K562 (cell line): ENCODE results near the gene IL13. TPM values are rescaled to one million over a fixed set of nuclear protein-coding genes. Genes with fewer than 3 reads are reported as not detected.

ENCODE experiments used
- ATAC-seq: fragments of 200-7000 bp; cut with Tn5 transposase; 3 replicates; pipeline ENCODE4 v1.9.1; 2020; ENCODE audit warnings: moderate library complexity
- BruUV-seq: library from RNA; stranded (reverse); fragments of 400-500 nt; replicated peaks from 2 replicates; lab custom pipeline; 2021; lab: Mats Ljungman, UMichigan
- CTCF ChIA-PET: fragments of 300-600 bp; formaldehyde crosslinking; extraction: SDS; loops from one replicate; lab custom pipeline; 2021; ENCODE audit warnings: low intra/inter-chr PET ratio; lab: Yijun Ruan, JAX
- POLR2A ChIA-PET: fragments of 300-600, 350-650 bp; sonication (Branson Sonifier 250); formaldehyde crosslinking; extraction: SDS; loops from one replicate; lab custom pipeline; 2021; ENCODE audit warnings: antibody characterized with exemption, inconsistent platforms; lab: Yijun Ruan, JAX
- DNase-seq, 4 experiments: peaks; one replicate each; pipeline versions ENCODE4 v3.0.0 to v3.0.0-alpha.2; 2011 to 2018; ENCODE audit warnings: low spot score in 3 of 4, mixed read lengths in 3 of 4; ENCODE audit errors: extremely low read depth in 1 of 4
- FAIRE-seq: peaks from 2 replicates; lab custom pipeline; 2011; peaks lifted over from hg19 to GRCh38; lab: Jason Lieb, UNC
- H2AFZ ChIP-seq: 2 replicates; pipeline ENCODE4 v1.6.0; 2011; ENCODE audit warnings: low read depth, low read length, control low read depth, inconsistent platforms
- H3K27ac ChIP-seq: fragments of 200-600 bp; 3 replicates; pipeline ENCODE4 v1.8.0; 2011; ENCODE audit warnings: low read depth, mild to moderate bottlenecking, control low read depth, inconsistent platforms, low read length, moderate library complexity, mixed read lengths; ENCODE audit errors: extremely low read depth
- H3K27me3 ChIP-seq, 2 experiments: fragments of 300-600 bp in 1 of 2; 2 replicates in 1 of 2; 3 replicates in 1 of 2; pipeline versions ENCODE4 v1.6.0 to v1.8.0; 2011; ENCODE audit warnings: inconsistent platforms in 2 of 2, low read length in 2 of 2, mild to moderate bottlenecking in 1 of 2, mixed read lengths in 1 of 2, moderate library complexity in 1 of 2; ENCODE audit not compliant: control insufficient read depth in 2 of 2, insufficient read depth in 2 of 2
- H3K36me3 ChIP-seq: fragments of 300-600 bp; 3 replicates; pipeline ENCODE4 v1.8.0; 2011; ENCODE audit warnings: mild to moderate bottlenecking, low read length, inconsistent platforms; ENCODE audit not compliant: control insufficient read depth, insufficient read depth
- H3K4me1 ChIP-seq, 2 experiments: fragments of 200-600 bp in 1 of 2; replicated peaks in 1 of 2; 2 replicates in 1 of 2; 3 replicates in 1 of 2; pipeline versions ENCODE4 v1.5.1 to v1.8.0; 2011; ENCODE audit warnings: inconsistent platforms in 2 of 2, low read length in 2 of 2, mild to moderate bottlenecking in 1 of 2, mixed read lengths in 1 of 2, moderate library complexity in 1 of 2; ENCODE audit not compliant: control insufficient read depth in 2 of 2, insufficient read depth in 2 of 2
- H3K4me2 ChIP-seq: 2 replicates; pipeline ENCODE4 v1.6.1; 2011; ENCODE audit warnings: low read length, control low read depth, inconsistent platforms, mixed read lengths; ENCODE audit not compliant: insufficient read depth
- H3K4me3 ChIP-seq: fragments of 200-600 bp; sonication (generic), shearing (Covaris generic); 2 replicates; pipeline ENCODE4 v1.5.1; 2016; ENCODE audit warnings: control low read depth, inconsistent platforms
- H3K79me2 ChIP-seq: fragments of 200-600 bp; 3 replicates; pipeline ENCODE4 v1.8.0; 2011; ENCODE audit warnings: low read length, inconsistent platforms; ENCODE audit not compliant: control insufficient read depth, insufficient read depth
- H3K9ac ChIP-seq, 2 experiments: 2 replicates each; pipeline versions ENCODE4 v1.6.0 to v1.6.1; 2011; ENCODE audit warnings: low read depth in 2 of 2, low read length in 2 of 2, control low read depth in 1 of 2, inconsistent platforms in 1 of 2, mild to moderate bottlenecking in 1 of 2, mixed read lengths in 1 of 2; ENCODE audit not compliant: insufficient read depth in 1 of 2
- H3K9me1 ChIP-seq: one replicate; pipeline ENCODE4 v1.6.0; 2011; ENCODE audit warnings: inconsistent platforms, mild to moderate bottlenecking, low read length, moderate library complexity; ENCODE audit not compliant: control insufficient read depth, insufficient read depth
- H3K9me3 ChIP-seq: replicated peaks from 2 replicates; pipeline ENCODE4 v1.5.1; 2011; ENCODE audit warnings: low read depth, low read length, inconsistent platforms; ENCODE audit not compliant: control insufficient read depth, insufficient read depth
- H4K20me1 ChIP-seq: replicated peaks from 2 replicates; pipeline ENCODE4 v1.6.1; 2011; ENCODE audit warnings: low read length, inconsistent platforms, mixed read lengths; ENCODE audit not compliant: control insufficient read depth, insufficient read depth
- BDP1 ChIP-seq: IDR thresholded peaks from 3 replicates; pipeline ENCODE4 v1.6.1; 2011; ENCODE audit not compliant: insufficient read length, insufficient read depth
- EGR1 ChIP-seq: fragments of 450-650 bp; conservative IDR thresholded peaks from 2 replicates; pipeline ENCODE4 v1.6.1; 2017; ENCODE audit warnings: mild to moderate bottlenecking
- ELF1 ChIP-seq: fragments of 200-800 bp; sonication (Bioruptor generic); IDR thresholded peaks from 2 replicates; pipeline ENCODE4 v1.6.1; 2016; ENCODE audit warnings: missing genetic modification characterization, missing compliant biosample characterization
- ETV6 ChIP-seq, 3 experiments: fragments of 150-350 bp in 1 of 3; sonication (generic) in 1 of 3; formaldehyde crosslinking in 1 of 3; IDR thresholded peaks; 2 replicates each; pipeline versions ENCODE4 v1.6.1 to v1.8.0; 2014 to 2022; ENCODE audit warnings: borderline replicate concordance in 2 of 3, low read depth in 2 of 3, antibody characterized with exemption in 1 of 3, low read length in 1 of 3, mild to moderate bottlenecking in 1 of 3, missing genetic modification reagents in 1 of 3
- FOXJ3 ChIP-seq: sonication (generic); formaldehyde crosslinking; IDR thresholded peaks from 2 replicates; pipeline ENCODE4 v1.4.0; 2020; ENCODE audit warnings: mild to moderate bottlenecking, missing genetic modification reagents
- IFI16 ChIP-seq: fragments of 250-450 bp; sonication (Bioruptor Pico); IDR thresholded peaks from 2 replicates; pipeline ENCODE4 v2.1.2; 2022; ENCODE audit warnings: mild to moderate bottlenecking, inconsistent platforms
- KDM1A ChIP-seq, 2 experiments: fragments of 450-650 bp; IDR thresholded peaks; 2 replicates each; pipeline ENCODE4 v1.6.1; 2016; ENCODE audit warnings: mild to moderate bottlenecking in 2 of 2
- KHSRP ChIP-seq: fragments of 450-650 bp; IDR thresholded peaks from 2 replicates; pipeline ENCODE4 v1.6.1; 2017
- LCOR ChIP-seq: sonication (generic); formaldehyde crosslinking; IDR thresholded peaks from 2 replicates; pipeline ENCODE4 v1.8.0; 2022; ENCODE audit warnings: mild to moderate bottlenecking, missing genetic modification reagents
- ZNF12 ChIP-seq: sonication (generic); formaldehyde crosslinking; IDR thresholded peaks from 2 replicates; pipeline ENCODE4 v1.4.0; 2020; ENCODE audit warnings: mild to moderate bottlenecking, missing genetic modification reagents
- WGBS: fragments of 100-300 bp; shearing (Covaris generic); methylation state at CpG from one replicate; pipeline ENCODE4 v1.1.6; 2016; ENCODE audit warnings: low coverage, mixed read lengths; ENCODE audit not compliant: insufficient coverage; ENCODE audit errors: missing lambda C conversion rate; 5-methylcytosine and 5-hydroxymethylcytosine counted together
- in situ Hi-C: fragments of 300-500 bp; cut with MboI; formaldehyde crosslinking; loops from 4 replicates; pipeline ENCODE4 v1.15.0; 2018; ENCODE audit warnings: inconsistent platforms, mixed read lengths
- intact Hi-C: fragments of 100-400 bp; cut with micrococcal nuclease; formaldehyde crosslinking; loops from 2 replicates; pipeline ENCODE4 v1.14.2; 2022
- polyA plus RNA-seq, 8 experiments: library from polyadenylated mRNA; depleted of rRNA in 4 of 8; stranded (reverse) in 5 of 8; unstranded in 3 of 8; fragments of >200 nt; fragmentation: Nextera tagmentation in 2 of 8; fragmentation: Illumina TruSeq in 1 of 8; extraction: Ambion mirVana in 2 of 8; extraction: Trizol in 1 of 8; gene quantifications; 2 replicates each; pipeline versions ENCODE4 v1.2.1 to v1.2.3, GENCODE V29; 2011 to 2014; ENCODE audit warnings: inconsistent platforms in 1 of 8, missing spikeins in 1 of 8
- total RNA-seq, 7 experiments: library from RNA; depleted of rRNA in 6 of 7; stranded (reverse); fragments of >200 nt in 6 of 7; fragmentation: Illumina TruSeq in 2 of 7; extraction: Trizol in 2 of 7; gene quantifications; 2 replicates each; pipeline versions ENCODE4 v1.2.1 to v1.2.3, GENCODE V29; 2011 to 2021; ENCODE audit warnings: low replicate concordance in 1 of 7

IL13 gene
- total and polyA plus RNA-seq, 9 of the 15 experiments (the other 6 are each of a cell fraction or from before 2014, with no cell fraction given): not detected

- no peak overlapping the region for H3K4me3 ChIP-seq
- H3K36me3 ChIP-seq: no peaks in the 10 kb centered on the region
- DNase-seq (no peak), ATAC-seq (no peak), FAIRE-seq (no peak)
- no TSS peak for BruUV-seq
- in situ Hi-C loops (no loop called here), intact Hi-C loops (no loop called here)
- no peak overlapping the region for H3K27ac ChIP-seq
- H3K9ac ChIP-seq: no peak overlapping the region
- no peaks in the 10 kb centered on the region for H4K20me1 ChIP-seq
- no peak overlapping the region for H2AFZ ChIP-seq
- 81% methylated on average over 8 of the region's 12 CpGs for WGBS
- H3K4me1 ChIP-seq: peaks cover 26 to 38% of the 10 kb centered on the region in 2 experiments
- H3K4me2 ChIP-seq: no peak overlapping the region
- TF ChIP-seq ELF1: no peak
- no peak for TF ChIP-seq IFI16
- TF ChIP-seq FOXJ3: no peak
- TF ChIP-seq ZNF12 (CRISPR knock-in tag): no peak
- no peak for TF ChIP-seq BDP1
- no peak for TF ChIP-seq ETV6 (IDR thresholded peaks at IDR 0.05; ENCODE audit: borderline replicate concordance in 1 of 2, low read depth in 2 of 2, low read length in 1 of 2)
- no peak for TF ChIP-seq ETV6 (CRISPR knock-in tag; IDR thresholded peaks at IDR 0.05; ENCODE audit: borderline replicate concordance)
- TF ChIP-seq KHSRP: no peak
- no peak for TF ChIP-seq KDM1A (IDR thresholded peaks at IDR 0.05)
- TF ChIP-seq EGR1: no peak
- TF ChIP-seq LCOR (CRISPR knock-in tag): no peak
- ChIA-PET CTCF (interaction anchor here (0.5 kb wide), 1 partner anchor 235 kb away, joined by 3 read pairs; no protein-coding TSS in a partner anchor), POLR2A (interaction anchor here (0.6 kb wide), 1 partner anchor 46 kb away, joined by 3 read pairs; no protein-coding TSS in a partner anchor)
- no peaks in the 10 kb centered on the region for H3K9me1 ChIP-seq
- H3K9me3 ChIP-seq: no peaks in the 10 kb centered on the region
- no peaks in the 10 kb centered on the region for H3K79me2 ChIP-seq
- no peaks in the 10 kb centered on the region for H3K27me3 ChIP-seq
These were observed 1.1 kb upstream of the IL13 start for GRCh38 chr5:132656774-132657355.
